ENCODE results near the gene SLC24A4. TPM values are rescaled to one million over a fixed set of nuclear protein-coding genes. Genes with fewer than 3 reads are reported as not detected.

Gene SLC24A4
- total RNA-seq, 1 donor from 2014 or later, result 0.34 TPM

- peaks cover 7% of the 10 kb centered on the region for H3K4me1 Mint-ChIP-seq (ENCODE audit: low read depth, unreplicated experiment)
- no peak overlapping the region for H3K27ac Mint-ChIP-seq (ENCODE audit: unreplicated experiment)
- DNase-seq, result no peak
- peaks cover 2% of the 10 kb centered on the region for H3K9me3 Mint-ChIP-seq (ENCODE audit: unreplicated experiment)
- H3K27me3 Mint-ChIP-seq (ENCODE audit: unreplicated experiment), result peaks cover 2% of the 10 kb centered on the region
- H3K36me3 Mint-ChIP-seq (ENCODE audit: unreplicated experiment), result peaks cover 4% of the 10 kb centered on the region
- H3K4me3 Mint-ChIP-seq (ENCODE audit: unreplicated experiment), result no peak overlapping the region
- no peak for TF ChIP-seq CTCF (IDR thresholded peaks at IDR 0.05; ENCODE audit: partially characterized antibody, unreplicated experiment)
Measured at GRCh38 chr14:92336363-92336762, 13.4 kb downstream of the SLC24A4 start.

- Mint-ChIP-seq H3K4me1 (ENCODE audit: low read depth, unreplicated experiment) (peaks cover 9% of the 10 kb centered on the region), H3K27ac (ENCODE audit: unreplicated experiment) (no peak overlapping the region), H3K27me3 (ENCODE audit: unreplicated experiment) (peaks cover 4% of the 10 kb centered on the region), H3K4me3 (ENCODE audit: unreplicated experiment) (no peak overlapping the region), H3K36me3 (ENCODE audit: unreplicated experiment) (peaks cover 10% of the 10 kb centered on the region), H3K9me3 (ENCODE audit: unreplicated experiment) (peaks cover 8% of the 10 kb centered on the region)
- no peak for DNase-seq
- no peak for TF ChIP-seq CTCF (IDR thresholded peaks at IDR 0.05; ENCODE audit: partially characterized antibody, unreplicated experiment)
Measured at GRCh38 chr14:92339426-92339825, 16.5 kb downstream of the SLC24A4 start.

GRCh38 chr14:92340071-92340470 lies 17.1 kb downstream of the SLC24A4 start:
- DNase-seq, result no peak
- peaks cover 11% of the 10 kb centered on the region for H3K36me3 Mint-ChIP-seq (ENCODE audit: unreplicated experiment)
- H3K27me3 Mint-ChIP-seq (ENCODE audit: unreplicated experiment), result peaks cover 4% of the 10 kb centered on the region

GRCh38 chr14:92340931-92341330 lies 18.0 kb downstream of the SLC24A4 start:
- H3K36me3 Mint-ChIP-seq (ENCODE audit: unreplicated experiment), result peaks cover 11% of the 10 kb centered on the region
- no peak for TF ChIP-seq CTCF (IDR thresholded peaks at IDR 0.05; ENCODE audit: partially characterized antibody, unreplicated experiment)
- no peak overlapping the region for H3K27ac Mint-ChIP-seq (ENCODE audit: unreplicated experiment)
- DNase-seq, result no peak
- peaks cover 4% of the 10 kb centered on the region for H3K27me3 Mint-ChIP-seq (ENCODE audit: unreplicated experiment)
- H3K9me3 Mint-ChIP-seq (ENCODE audit: unreplicated experiment), result peaks cover 8% of the 10 kb centered on the region
- peaks cover 9% of the 10 kb centered on the region for H3K4me1 Mint-ChIP-seq (ENCODE audit: low read depth, unreplicated experiment)
- no peak overlapping the region for H3K4me3 Mint-ChIP-seq (ENCODE audit: unreplicated experiment)

More at GRCh38 chr14:92340071-92340470, 17.1 kb downstream of the SLC24A4 start:
- no peak for TF ChIP-seq CTCF (IDR thresholded peaks at IDR 0.05; ENCODE audit: partially characterized antibody, unreplicated experiment)
- H3K4me1 Mint-ChIP-seq (ENCODE audit: low read depth, unreplicated experiment), result peaks cover 9% of the 10 kb centered on the region
- H3K4me3 Mint-ChIP-seq (ENCODE audit: unreplicated experiment), result no peak overlapping the region
- H3K9me3 Mint-ChIP-seq (ENCODE audit: unreplicated experiment), result peaks cover 8% of the 10 kb centered on the region
- H3K27ac Mint-ChIP-seq (ENCODE audit: unreplicated experiment), result no peak overlapping the region

GRCh38 chr14:92341791-92342190 lies 18.8 kb downstream of the SLC24A4 start:
- no peak for DNase-seq
- Mint-ChIP-seq H3K36me3 (ENCODE audit: unreplicated experiment) (peaks cover 11% of the 10 kb centered on the region), H3K4me1 (ENCODE audit: low read depth, unreplicated experiment) (peaks cover 9% of the 10 kb centered on the region), H3K9me3 (ENCODE audit: unreplicated experiment) (peaks cover 8% of the 10 kb centered on the region), H3K27ac (ENCODE audit: unreplicated experiment) (no peak overlapping the region), H3K27me3 (ENCODE audit: unreplicated experiment) (peaks cover 4% of the 10 kb centered on the region), H3K4me3 (ENCODE audit: unreplicated experiment) (no peak overlapping the region)
- no peak for TF ChIP-seq CTCF (IDR thresholded peaks at IDR 0.05; ENCODE audit: partially characterized antibody, unreplicated experiment)

Measured in glutamatergic neuron (in vitro differentiated cells).